ENCODE measurements around the gene FIP1L1.

FIP1L1 gene

DNA sequence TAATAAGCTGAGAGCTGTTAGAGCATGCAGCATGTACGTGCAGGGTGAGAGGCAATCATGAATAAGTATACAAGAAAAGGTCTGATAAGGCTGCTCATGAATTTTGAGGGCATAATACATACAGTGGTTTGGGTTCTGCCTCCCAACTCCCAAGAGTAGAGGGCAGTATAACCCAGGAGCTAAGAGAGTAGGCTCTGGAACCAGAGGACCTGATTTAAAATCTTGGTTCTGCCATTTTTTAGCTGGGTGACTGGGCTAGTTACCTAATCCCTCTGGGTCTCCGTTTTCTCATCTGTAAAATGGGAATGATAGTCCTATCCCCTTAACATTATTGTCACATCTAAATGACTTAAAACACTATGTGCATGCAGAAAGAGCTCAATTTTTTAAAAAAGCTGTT, 128.5 kb downstream of the FIP1L1 start:
- ChIA-PET POLR2A (ENCODE audit: low non-redundant PET) (no interaction called here), CTCF (interaction anchor here (0.6 to 1.1 kb wide), 8 partner anchors 27 to 727 kb away, joined by 3 to 5 read pairs (median 4); no protein-coding TSS in a partner anchor)
- DNase-seq (ENCODE audit: low spot score): no peak
- no peak overlapping the region for H3K27ac ChIP-seq
- TF ChIP-seq, protein P1, sequence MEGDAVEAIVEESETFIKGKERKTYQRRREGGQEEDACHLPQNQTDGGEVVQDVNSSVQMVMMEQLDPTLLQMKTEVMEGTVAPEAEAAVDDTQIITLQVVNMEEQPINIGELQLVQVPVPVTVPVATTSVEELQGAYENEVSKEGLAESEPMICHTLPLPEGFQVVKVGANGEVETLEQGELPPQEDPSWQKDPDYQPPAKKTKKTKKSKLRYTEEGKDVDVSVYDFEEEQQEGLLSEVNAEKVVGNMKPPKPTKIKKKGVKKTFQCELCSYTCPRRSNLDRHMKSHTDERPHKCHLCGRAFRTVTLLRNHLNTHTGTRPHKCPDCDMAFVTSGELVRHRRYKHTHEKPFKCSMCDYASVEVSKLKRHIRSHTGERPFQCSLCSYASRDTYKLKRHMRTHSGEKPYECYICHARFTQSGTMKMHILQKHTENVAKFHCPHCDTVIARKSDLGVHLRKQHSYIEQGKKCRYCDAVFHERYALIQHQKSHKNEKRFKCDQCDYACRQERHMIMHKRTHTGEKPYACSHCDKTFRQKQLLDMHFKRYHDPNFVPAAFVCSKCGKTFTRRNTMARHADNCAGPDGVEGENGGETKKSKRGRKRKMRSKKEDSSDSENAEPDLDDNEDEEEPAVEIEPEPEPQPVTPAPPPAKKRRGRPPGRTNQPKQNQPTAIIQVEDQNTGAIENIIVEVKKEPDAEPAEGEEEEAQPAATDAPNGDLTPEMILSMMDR (conservative IDR thresholded peaks at IDR 0.05; ENCODE audit: low read depth): no peak

DNA sequence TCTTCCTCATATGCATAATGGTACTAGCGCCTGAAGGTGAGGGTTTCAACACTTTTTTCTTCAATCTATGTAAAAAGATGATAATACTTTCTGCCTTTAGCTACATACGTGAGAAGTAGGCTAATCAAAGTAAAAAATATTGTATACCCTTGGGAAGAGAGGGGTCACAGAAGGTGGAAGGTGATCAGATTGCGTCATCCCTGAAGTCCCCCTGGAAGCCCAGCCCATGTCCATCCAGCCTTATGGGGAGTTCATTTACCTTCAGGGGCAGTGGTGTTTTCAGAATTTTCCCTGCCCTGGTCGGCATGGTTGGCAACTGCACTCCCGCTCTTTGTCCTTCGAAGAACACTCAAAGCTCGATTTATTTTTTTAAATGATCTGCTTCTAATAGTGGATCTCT, 129.6 kb downstream of the FIP1L1 start:
- ChIA-PET POLR2A (ENCODE audit: low non-redundant PET) (no interaction called here), CTCF (no interaction called here)
- TF ChIP-seq, protein P1 (conservative IDR thresholded peaks at IDR 0.05; ENCODE audit: low read depth): no peak
- DNase-seq (ENCODE audit: low spot score): no peak
- H3K27ac ChIP-seq: no peak overlapping the region

DNA sequence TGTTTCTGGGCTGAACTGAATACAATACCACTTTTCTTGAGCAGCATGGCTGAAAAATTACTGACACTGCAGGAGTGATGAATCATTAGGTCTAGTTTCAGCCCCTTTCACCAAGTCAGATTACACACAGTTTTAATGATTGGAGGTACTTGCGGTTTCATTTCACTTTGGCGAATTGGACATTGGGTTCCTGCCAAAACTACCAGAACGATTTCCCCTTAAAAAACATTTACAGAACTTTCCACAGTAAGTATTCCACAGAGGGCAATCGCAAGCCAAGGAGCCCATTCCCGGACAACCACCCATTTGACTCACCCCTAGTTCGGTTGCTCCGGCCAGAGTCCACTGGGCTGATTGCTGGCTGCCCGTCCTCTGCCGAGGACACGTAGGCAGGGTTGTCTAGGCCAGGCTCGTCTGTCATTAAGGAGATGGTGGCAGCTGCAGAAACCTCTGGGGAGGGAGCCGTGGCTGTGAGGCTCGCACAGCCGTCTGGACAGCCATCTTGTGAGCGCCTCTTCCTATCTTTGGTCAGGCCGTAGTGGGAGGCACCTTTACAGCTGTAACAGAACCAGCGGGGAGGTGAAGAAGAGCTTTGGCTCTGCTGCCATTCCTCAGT, 130.3 kb downstream of the FIP1L1 start:
- POLR2A ChIA-PET (ENCODE audit: low non-redundant PET): no interaction called here
- DNase-seq (ENCODE audit: low spot score): no peak
- H3K27ac ChIP-seq: no peak overlapping the region
- TF ChIP-seq, protein P1 (conservative IDR thresholded peaks at IDR 0.05; ENCODE audit: low read depth): no peak
- CTCF ChIA-PET: no interaction called here

DNA sequence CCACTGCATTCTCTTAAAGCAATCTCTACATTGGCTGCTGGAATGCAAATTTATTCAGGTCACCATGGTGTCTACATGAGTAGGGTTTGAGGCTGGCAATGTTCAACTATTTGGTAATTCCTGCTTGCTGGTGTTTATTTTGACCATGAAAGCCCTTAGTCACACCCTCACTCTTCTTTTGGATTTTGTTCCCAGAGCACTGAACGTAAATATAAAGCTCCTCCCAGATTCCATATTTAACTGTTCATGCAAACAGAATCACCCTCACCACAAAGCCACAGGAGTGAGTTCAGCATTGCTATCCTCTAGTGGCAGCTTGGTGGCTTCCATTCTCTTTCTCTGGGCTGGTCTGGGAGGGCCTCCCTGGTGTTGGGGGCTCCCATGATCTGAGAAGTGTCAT, 131.0 kb downstream of the FIP1L1 start:
- DNase-seq (ENCODE audit: low spot score): no peak
- no peak overlapping the region for H3K27ac ChIP-seq
- ChIA-PET CTCF (no interaction called here), POLR2A (ENCODE audit: low non-redundant PET) (no interaction called here)
- TF ChIP-seq, protein P1 (conservative IDR thresholded peaks at IDR 0.05; ENCODE audit: low read depth): no peak

DNA sequence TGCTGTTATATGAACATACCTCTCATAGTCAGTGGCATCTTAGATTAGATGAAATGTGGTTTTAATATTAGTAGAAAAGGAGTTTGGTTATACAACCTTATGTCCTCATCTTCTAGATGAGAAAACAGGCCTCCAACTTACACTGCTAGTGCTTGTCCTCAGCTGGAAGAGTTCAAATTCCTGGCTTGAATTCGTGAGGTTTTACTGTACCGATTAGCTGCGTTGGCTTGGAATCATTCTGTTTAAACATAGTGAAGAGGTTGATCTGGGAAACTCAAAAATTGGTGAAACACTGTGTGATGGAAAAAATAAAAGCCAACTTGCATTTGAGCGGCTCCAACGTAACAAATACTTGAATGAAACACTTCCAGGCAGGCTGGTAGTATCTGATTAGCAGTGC, 132.9 kb downstream of the FIP1L1 start:
- ChIA-PET CTCF (no interaction called here), POLR2A (ENCODE audit: low non-redundant PET) (no interaction called here)
- no peak overlapping the region for H3K27ac ChIP-seq
- TF ChIP-seq, protein P1 (conservative IDR thresholded peaks at IDR 0.05; ENCODE audit: low read depth): no peak
- no peak for DNase-seq (ENCODE audit: low spot score)
